Measurements from ENCODE around the gene PSKH1.

The PSKH1 gene

DNA sequence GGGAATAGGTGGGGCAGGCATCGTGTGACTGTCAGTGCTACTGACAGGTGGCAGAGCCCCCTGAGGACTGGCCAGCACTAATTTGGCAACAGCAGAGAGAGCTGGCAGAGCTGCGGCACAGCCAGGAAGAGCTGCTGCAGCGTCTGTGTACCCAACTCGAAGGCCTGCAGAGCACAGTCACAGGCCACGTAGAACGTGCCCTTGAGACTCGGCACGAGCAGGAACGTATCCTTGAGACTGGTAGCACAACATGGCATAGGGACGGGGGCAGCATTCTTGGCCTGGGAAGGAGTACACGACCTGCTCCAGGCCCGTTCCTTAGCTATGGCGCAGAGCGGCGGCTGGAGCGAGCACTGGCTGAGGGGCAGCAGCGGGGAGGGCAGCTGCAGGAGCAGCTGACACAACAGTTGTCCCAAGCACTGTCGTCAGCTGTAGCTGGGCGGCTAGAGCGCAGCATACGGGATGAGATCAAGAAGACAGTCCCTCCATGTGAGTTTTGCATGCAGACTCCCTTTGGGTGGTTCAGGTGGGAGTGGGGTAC, 11.4 kb upstream of the PSKH1 start:
- H3K36me3 ChIP-seq (ENCODE audit: insufficient read depth, low read length): peaks cover 94% of the 10 kb centered on the region
- no peaks in the 10 kb centered on the region for H3K27me3 ChIP-seq (ENCODE audit: control insufficient read depth, insufficient read depth, low read length)
- no peak overlapping the region for H3K9ac ChIP-seq (ENCODE audit: low read depth, low read length)

DNA sequence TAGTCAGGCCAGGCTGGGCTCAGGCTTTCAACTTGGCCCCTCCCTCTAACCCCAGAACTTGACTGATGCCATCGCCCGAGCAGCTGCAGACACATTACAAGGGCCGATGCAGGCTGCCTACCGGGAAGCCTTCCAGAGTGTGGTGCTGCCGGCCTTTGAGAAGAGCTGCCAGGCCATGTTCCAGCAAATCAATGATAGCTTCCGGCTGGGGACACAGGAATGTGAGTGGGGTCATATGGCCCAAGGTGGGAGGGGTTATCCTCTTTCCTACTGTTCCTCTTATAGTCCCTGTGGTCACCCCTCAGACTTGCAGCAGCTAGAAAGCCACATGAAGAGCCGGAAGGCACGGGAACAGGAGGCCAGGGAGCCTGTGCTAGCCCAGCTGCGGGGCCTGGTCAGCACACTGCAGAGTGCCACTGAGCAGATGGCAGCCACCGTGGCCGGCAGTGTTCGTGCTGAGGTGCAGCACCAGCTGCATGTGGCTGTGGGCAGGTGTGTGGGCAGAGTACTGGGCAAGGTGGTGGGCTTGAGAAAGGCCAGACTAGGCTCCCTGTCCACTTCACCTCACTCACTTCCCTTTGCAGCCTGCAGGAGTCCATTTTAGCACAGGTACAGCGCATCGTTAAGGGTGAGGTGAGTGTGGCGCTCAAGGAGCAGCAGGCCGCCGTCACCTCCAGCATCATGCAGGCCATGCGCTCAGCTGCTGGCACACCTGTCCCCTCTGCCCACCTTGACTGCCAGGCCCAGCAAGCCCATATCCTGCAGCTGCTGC, 10.5 kb upstream of the PSKH1 start:
- Histone ChIP-seq H3K9me3 (replicated peaks; ENCODE audit: low read length) (no peaks in the 10 kb centered on the region), H3K36me3 (ENCODE audit: insufficient read depth, low read length) (peaks cover 85% of the 10 kb centered on the region), H3K4me3 (ENCODE audit: low read length) (no peak overlapping the region), H3K27me3 (ENCODE audit: control insufficient read depth, insufficient read depth, low read length) (no peaks in the 10 kb centered on the region), H3K9ac (ENCODE audit: low read depth, low read length) (no peak overlapping the region), H3K4me2 (ENCODE audit: low read length) (no peak overlapping the region), H3K4me1 (ENCODE audit: control insufficient read depth, insufficient read depth, low read length) (peaks cover 18% of the 10 kb centered on the region)

More for the DNA sequence above, 11.4 kb upstream of the PSKH1 start:
- Histone ChIP-seq H3K9me3 (replicated peaks; ENCODE audit: low read length) (no peaks in the 10 kb centered on the region), H3K4me1 (ENCODE audit: control insufficient read depth, insufficient read depth, low read length) (peaks cover 18% of the 10 kb centered on the region), H3K4me3 (ENCODE audit: low read length) (no peak overlapping the region), H3K4me2 (ENCODE audit: low read length) (no peak overlapping the region)

DNA sequence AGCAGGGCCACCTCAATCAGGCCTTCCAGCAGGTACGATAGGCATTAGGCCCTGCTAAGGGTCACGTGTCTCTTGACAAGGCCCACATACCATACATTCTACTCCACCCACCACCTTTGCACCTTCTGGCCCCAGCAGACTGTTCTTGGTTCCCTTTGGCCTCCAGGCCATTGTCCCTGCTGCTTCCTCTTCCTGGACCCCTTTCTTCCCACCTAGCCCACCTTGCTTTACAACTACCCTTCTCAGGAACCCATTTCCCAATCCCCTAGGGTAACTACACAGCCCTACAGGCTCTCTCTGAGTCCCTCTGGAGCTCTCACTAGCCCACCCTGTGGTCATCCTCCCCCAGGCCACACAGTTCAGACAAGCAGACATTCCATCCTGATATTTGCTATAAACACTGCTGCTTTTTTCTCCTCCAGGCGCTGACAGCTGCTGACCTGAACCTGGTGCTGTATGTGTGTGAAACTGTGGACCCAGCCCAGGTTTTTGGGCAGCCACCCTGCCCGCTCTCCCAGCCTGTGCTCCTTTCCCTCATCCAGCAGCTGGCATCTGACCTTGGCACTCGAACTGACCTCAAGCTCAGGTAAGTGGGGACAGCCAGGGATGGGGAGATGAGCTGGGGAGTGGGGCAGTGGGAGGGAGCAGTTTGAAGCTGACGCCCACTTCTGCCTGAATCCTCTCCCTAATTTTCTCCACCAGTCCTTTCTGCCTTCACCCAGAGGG, 9.7 kb upstream of the PSKH1 start:
- H3K4me1 ChIP-seq (ENCODE audit: control insufficient read depth, insufficient read depth, low read length): peaks cover 18% of the 10 kb centered on the region
- no peaks in the 10 kb centered on the region for H3K27me3 ChIP-seq (ENCODE audit: control insufficient read depth, insufficient read depth, low read length)
- no peak overlapping the region for H3K4me2 ChIP-seq (ENCODE audit: low read length)
- H3K4me3 ChIP-seq (ENCODE audit: low read length): no peak overlapping the region
- peaks cover 78% of the 10 kb centered on the region for H3K36me3 ChIP-seq (ENCODE audit: insufficient read depth, low read length)
- H3K9me3 ChIP-seq (replicated peaks; ENCODE audit: low read length): no peaks in the 10 kb centered on the region
- no peak overlapping the region for H3K9ac ChIP-seq (ENCODE audit: low read depth, low read length)

DNA sequence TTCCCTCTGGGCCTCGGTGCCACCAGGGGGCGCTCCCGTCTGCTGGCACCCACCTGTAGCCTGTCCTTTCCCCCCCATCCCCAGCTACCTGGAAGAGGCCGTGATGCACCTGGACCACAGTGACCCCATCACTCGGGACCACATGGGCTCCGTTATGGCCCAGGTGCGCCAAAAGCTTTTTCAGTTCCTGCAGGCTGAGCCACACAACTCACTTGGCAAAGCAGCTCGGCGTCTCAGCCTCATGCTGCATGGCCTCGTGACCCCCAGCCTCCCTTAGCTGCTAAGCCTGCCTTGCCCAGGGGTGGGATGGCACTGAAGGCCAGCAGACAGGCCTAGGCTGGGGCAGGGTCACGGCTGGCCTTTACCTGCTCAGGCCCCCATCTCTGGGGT, 9.2 kb upstream of the PSKH1 start:
- no peaks in the 10 kb centered on the region for H3K27me3 ChIP-seq (ENCODE audit: control insufficient read depth, insufficient read depth, low read length)
- no peak overlapping the region for H3K4me3 ChIP-seq (ENCODE audit: low read length)
- peaks cover 72% of the 10 kb centered on the region for H3K36me3 ChIP-seq (ENCODE audit: insufficient read depth, low read length)
- H3K9me3 ChIP-seq (replicated peaks; ENCODE audit: low read length): no peaks in the 10 kb centered on the region
- H3K4me1 ChIP-seq (ENCODE audit: control insufficient read depth, insufficient read depth, low read length): peaks cover 18% of the 10 kb centered on the region
- H3K4me2 ChIP-seq (ENCODE audit: low read length): no peak overlapping the region
- H3K9ac ChIP-seq (ENCODE audit: low read depth, low read length): no peak overlapping the region

DNA sequence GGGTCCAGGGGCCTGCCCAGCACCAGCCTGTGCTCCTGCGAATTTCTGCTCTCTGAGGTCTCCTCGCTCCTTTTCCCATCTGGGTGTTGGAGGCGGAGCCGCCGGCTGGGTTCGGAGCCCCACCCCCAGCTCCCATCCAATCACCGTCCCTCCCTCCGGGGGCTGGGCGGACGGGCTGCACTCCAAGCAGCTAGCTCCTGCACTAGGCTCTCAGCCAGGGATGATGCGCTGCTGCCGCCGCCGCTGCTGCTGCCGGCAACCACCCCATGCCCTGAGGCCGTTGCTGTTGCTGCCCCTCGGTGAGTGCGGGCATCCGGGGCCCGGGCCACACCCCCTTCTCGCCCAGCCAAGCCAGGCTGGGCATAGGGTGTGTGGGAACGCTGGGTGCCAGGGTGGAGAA, 8.4 kb upstream of the PSKH1 start, which contains the start of gene NRN1L:
TSS of gene NRN1L (plus strand) at position 202 of the 400 bp plus-strand sequence. CDS start at position 221, 19 bp downstream.
- Histone ChIP-seq H3K9me3 (replicated peaks; ENCODE audit: low read length) (no peaks in the 10 kb centered on the region), H3K9ac (ENCODE audit: low read depth, low read length) (no peak within 1 kb of the TSS), H3K36me3 (ENCODE audit: insufficient read depth, low read length) (peaks cover 64% of the 10 kb centered on the region), H3K4me3 (ENCODE audit: low read length) (no peak within 1 kb of the TSS), H3K4me2 (ENCODE audit: low read length) (peak within 1 kb of the TSS; percentile 51), H3K4me1 (ENCODE audit: control insufficient read depth, insufficient read depth, low read length) (peaks cover 18% of the 10 kb centered on the region), H3K27me3 (ENCODE audit: control insufficient read depth, insufficient read depth, low read length) (no peaks in the 10 kb centered on the region)

DNA sequence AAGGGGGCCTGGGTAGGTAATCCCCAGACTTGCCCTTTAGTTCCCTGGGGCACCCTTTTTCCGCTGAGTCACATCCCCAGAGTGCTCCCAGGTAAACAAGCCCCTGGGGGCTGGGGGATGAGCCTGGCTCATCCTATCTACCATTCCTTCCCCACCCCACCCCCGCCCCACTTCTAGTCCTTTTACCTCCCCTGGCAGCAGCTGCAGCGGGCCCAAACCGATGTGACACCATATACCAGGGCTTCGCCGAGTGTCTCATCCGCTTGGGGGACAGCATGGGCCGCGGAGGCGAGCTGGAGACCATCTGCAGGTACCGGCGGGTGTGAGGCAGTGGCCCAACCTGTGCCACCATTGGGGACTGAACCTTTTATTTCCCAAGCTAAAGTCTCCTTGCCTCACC, 7.5 kb upstream of the PSKH1 start:
- Histone ChIP-seq H3K36me3 (ENCODE audit: insufficient read depth, low read length) (peaks cover 55% of the 10 kb centered on the region), H3K9me3 (replicated peaks; ENCODE audit: low read length) (no peaks in the 10 kb centered on the region), H3K4me1 (ENCODE audit: control insufficient read depth, insufficient read depth, low read length) (peaks cover 18% of the 10 kb centered on the region), H3K4me2 (ENCODE audit: low read length) (no peak overlapping the region), H3K9ac (ENCODE audit: low read depth, low read length) (no peak overlapping the region), H3K27me3 (ENCODE audit: control insufficient read depth, insufficient read depth, low read length) (no peaks in the 10 kb centered on the region), H3K4me3 (ENCODE audit: low read length) (no peak overlapping the region)

- Histone ChIP-seq H3K36me3 (ENCODE audit: insufficient read depth, low read length) (peaks cover 51% of the 10 kb centered on the region), H3K9ac (ENCODE audit: low read depth, low read length) (no peak overlapping the region)
Observed at GRCh38 chr16:67885976-67886375, 7.1 kb upstream of the PSKH1 start.

DNA sequence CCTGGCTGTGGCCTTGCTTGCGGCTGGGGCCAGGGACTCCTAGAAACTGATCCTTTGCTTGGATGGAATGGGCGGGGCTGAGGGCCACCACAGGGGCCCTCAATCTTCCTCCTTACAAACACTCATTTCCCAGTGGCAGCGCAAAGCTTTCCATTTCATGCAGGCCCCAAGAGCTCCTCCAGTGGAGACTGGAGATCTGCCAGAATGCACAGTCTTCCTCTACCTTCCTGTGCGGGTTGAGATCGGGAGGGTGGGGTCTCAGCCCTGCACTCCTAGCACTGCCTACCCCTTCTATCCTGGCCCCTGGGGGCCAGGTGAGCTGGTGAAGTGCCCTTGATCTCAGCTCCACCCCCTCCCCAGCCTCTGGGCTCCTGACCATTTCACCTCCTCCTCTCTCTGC, 6.7 kb upstream of the PSKH1 start:
- H3K36me3 ChIP-seq (ENCODE audit: insufficient read depth, low read length): peaks cover 47% of the 10 kb centered on the region
- H3K4me3 ChIP-seq (ENCODE audit: low read length): no peak overlapping the region
- no peaks in the 10 kb centered on the region for H3K9me3 ChIP-seq (replicated peaks; ENCODE audit: low read length)
- no peaks in the 10 kb centered on the region for H3K27me3 ChIP-seq (ENCODE audit: control insufficient read depth, insufficient read depth, low read length)
- H3K9ac ChIP-seq (ENCODE audit: low read depth, low read length): no peak overlapping the region
- H3K4me1 ChIP-seq (ENCODE audit: control insufficient read depth, insufficient read depth, low read length): peaks cover 18% of the 10 kb centered on the region
- H3K4me2 ChIP-seq (ENCODE audit: low read length): no peak overlapping the region

More at GRCh38 chr16:67885976-67886375, 7.1 kb upstream of the PSKH1 start:
- Histone ChIP-seq H3K4me3 (ENCODE audit: low read length) (no peak overlapping the region), H3K27me3 (ENCODE audit: control insufficient read depth, insufficient read depth, low read length) (no peaks in the 10 kb centered on the region), H3K4me1 (ENCODE audit: control insufficient read depth, insufficient read depth, low read length) (peaks cover 18% of the 10 kb centered on the region), H3K4me2 (ENCODE audit: low read length) (no peak overlapping the region), H3K9me3 (replicated peaks; ENCODE audit: low read length) (no peaks in the 10 kb centered on the region)

GRCh38 chr16:67888331-67888730, 4.7 kb upstream of the PSKH1 start:
- H3K9ac ChIP-seq (ENCODE audit: low read depth, low read length): no peak overlapping the region
- no peak overlapping the region for H3K4me2 ChIP-seq (ENCODE audit: low read length)
- no peak overlapping the region for H3K4me3 ChIP-seq (ENCODE audit: low read length)
- H3K36me3 ChIP-seq (ENCODE audit: insufficient read depth, low read length): peaks cover 27% of the 10 kb centered on the region
- H3K9me3 ChIP-seq (replicated peaks; ENCODE audit: low read length): no peaks in the 10 kb centered on the region
- peaks cover 12% of the 10 kb centered on the region for H3K4me1 ChIP-seq (ENCODE audit: control insufficient read depth, insufficient read depth, low read length)
- H3K27me3 ChIP-seq (ENCODE audit: control insufficient read depth, insufficient read depth, low read length): no peaks in the 10 kb centered on the region

- Histone ChIP-seq H3K4me1 (ENCODE audit: control insufficient read depth, insufficient read depth, low read length) (peaks cover 12% of the 10 kb centered on the region), H3K9ac (ENCODE audit: low read depth, low read length) (peak overlapping the region; percentile 66), H3K9me3 (replicated peaks; ENCODE audit: low read length) (no peaks in the 10 kb centered on the region), H3K4me2 (ENCODE audit: low read length) (peak overlapping the region; percentile 81), H3K4me3 (ENCODE audit: low read length) (peak overlapping the region; percentile 61), H3K27me3 (ENCODE audit: control insufficient read depth, insufficient read depth, low read length) (no peaks in the 10 kb centered on the region), H3K36me3 (ENCODE audit: insufficient read depth, low read length) (no peaks in the 10 kb centered on the region)
Observed at GRCh38 chr16:67892375-67892774, 679 bp upstream of the PSKH1 start.

DNA sequence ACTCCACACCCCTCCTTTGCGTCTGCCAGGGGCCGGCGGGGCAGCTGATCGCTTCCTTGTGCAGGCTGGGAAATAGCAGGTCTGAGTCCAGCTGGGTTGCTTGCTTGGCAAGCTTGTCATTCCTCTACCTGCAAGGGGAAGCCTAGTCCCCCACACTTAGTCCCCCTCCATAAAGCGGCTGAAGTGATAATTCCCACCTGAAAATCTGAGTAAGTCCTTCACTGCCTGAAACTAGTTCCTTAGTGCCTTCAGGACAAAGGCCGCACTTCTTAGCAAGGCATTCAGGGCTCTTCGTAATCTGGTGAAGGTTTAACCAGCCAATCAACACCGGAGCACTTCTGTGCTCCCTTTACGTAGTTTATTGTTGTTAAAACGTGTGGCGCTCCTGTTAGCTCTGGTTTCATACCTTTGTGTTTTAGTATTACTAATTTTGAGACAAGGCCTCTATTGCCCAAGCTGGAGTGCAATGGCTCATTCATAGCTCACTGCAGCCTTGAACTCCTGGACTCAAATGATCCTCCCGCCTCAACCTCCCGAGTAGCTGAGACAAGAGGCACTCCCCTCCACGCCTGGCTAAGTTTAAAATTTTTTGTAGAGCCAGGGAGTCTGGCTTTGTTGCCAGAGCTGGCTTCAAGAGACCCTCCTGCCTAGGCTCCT, 817 bp downstream of the PSKH1 start:
- Histone ChIP-seq H3K36me3 (ENCODE audit: insufficient read depth, low read length) (no peaks in the 10 kb centered on the region), H3K27me3 (ENCODE audit: control insufficient read depth, insufficient read depth, low read length) (no peaks in the 10 kb centered on the region), H3K9ac (ENCODE audit: low read depth, low read length) (peak overlapping the region; percentile 99), H3K4me3 (ENCODE audit: low read length) (peak overlapping the region; percentile 96), H3K4me2 (ENCODE audit: low read length) (peak overlapping the region; percentile 81), H3K9me3 (replicated peaks; ENCODE audit: low read length) (no peaks in the 10 kb centered on the region), H3K4me1 (ENCODE audit: control insufficient read depth, insufficient read depth, low read length) (peaks cover 12% of the 10 kb centered on the region)

All from skeletal muscle satellite cell (primary cell).